ENCODE data around the gene BOD1. TPM values are rescaled to one million over a fixed set of nuclear protein-coding genes. Genes with fewer than 3 reads are reported as not detected.

Gene BOD1
- total RNA-seq, 2 donors from 2014 or later: 51.1 to 52.8 TPM

DNA sequence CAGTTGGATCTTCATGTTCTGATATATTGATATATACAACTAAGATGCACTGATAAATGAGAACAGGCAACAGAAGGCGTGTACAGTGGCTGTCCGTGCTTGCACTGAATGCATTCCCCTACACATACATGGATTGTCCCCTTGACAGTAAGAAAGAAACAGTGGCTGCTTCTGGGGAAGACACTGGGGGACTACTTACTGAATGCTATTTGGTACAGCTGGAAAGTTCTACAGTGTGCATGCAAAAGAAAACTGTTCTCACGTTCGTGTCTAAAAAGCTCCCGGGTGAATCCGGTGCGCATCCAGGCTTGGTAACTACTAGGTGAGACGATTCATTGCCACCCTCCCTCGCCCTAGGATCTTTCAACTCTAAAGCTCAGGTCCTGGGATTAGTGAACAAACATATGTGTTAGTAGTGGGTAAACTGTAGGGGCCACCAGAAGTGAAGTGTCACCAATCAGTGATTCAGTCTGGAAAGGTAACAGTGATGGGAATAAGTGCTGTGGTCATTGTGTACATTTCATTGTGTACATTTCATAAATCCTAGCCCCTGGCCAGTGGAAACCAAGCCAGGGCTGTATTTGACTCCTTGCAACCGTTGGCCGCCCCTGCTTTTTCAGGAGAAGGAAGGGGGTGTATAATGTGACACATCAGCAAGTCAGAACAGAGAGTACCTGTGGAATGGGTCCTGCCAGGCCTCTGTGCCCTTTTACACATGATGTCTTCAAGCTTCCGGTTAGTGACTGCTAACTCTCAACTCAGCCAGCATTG, 46.3 kb upstream of the BOD1 start:
- no peak overlapping the region for H3K4me3 ChIP-seq
- TF ChIP-seq POLR2A (IDR thresholded peaks at IDR 0.05): no peak
- TF ChIP-seq POLR2AphosphoS5 (IDR thresholded peaks at IDR 0.05): no peak
- TF ChIP-seq, protein P1, sequence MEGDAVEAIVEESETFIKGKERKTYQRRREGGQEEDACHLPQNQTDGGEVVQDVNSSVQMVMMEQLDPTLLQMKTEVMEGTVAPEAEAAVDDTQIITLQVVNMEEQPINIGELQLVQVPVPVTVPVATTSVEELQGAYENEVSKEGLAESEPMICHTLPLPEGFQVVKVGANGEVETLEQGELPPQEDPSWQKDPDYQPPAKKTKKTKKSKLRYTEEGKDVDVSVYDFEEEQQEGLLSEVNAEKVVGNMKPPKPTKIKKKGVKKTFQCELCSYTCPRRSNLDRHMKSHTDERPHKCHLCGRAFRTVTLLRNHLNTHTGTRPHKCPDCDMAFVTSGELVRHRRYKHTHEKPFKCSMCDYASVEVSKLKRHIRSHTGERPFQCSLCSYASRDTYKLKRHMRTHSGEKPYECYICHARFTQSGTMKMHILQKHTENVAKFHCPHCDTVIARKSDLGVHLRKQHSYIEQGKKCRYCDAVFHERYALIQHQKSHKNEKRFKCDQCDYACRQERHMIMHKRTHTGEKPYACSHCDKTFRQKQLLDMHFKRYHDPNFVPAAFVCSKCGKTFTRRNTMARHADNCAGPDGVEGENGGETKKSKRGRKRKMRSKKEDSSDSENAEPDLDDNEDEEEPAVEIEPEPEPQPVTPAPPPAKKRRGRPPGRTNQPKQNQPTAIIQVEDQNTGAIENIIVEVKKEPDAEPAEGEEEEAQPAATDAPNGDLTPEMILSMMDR (IDR thresholded peaks at IDR 0.05): no peak
- no peaks in the 10 kb centered on the region for H3K9me3 ChIP-seq
- no peaks in the 10 kb centered on the region for H3K36me3 ChIP-seq
- H3K27me3 ChIP-seq (replicated peaks; ENCODE audit: insufficient read depth): no peaks in the 10 kb centered on the region
- intact Hi-C loops (cut with DNase I): no loop called here
- DNase-seq (ENCODE audit: low spot score): no peak
- H3K4me1 ChIP-seq (replicated peaks): no peaks in the 10 kb centered on the region
- no peak overlapping the region for H3K27ac ChIP-seq
- WGBS: 67% methylated on average over 12 of the region's 12 CpGs

DNA sequence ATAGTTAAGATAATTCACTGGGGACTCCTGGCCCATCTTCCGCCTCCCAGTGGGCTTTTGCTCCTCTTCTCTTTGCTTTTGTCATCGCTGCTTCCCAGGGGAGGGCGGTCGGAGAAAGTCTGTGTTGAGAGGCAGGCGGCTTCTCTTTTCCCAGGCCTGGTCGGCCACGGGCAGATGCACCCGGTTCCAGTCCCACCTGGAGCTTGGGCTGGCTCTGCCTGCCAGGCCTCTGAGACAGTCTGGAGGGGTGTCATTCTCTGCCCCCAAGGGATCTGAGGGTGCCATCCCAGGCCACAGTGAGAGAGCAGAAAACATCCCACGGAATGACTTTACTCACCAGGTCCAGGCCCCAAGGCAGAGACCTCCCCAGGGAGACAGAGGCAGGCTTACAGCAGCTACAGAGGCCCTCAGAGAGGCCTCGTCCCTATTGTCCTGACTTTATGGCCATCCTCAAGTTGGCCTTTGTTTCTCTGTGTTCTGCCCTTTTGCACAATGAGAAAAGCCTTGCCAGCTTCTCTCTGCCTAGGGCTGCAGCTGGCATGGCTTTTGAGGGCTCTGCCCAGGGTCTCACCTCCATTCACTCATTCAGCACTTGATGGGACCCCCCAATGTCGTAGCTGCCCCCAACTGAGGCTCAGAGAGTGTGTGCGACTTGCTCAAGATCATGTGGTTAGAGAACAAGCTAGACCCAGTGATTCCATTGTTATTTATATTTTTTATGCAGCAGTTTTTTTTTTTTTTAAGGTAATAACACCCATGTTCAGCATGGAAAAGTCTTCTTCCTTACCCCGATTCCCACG, 44.2 kb upstream of the BOD1 start:
- Histone ChIP-seq H3K36me3 (no peaks in the 10 kb centered on the region), H3K27ac (no peak overlapping the region), H3K9me3 (no peaks in the 10 kb centered on the region), H3K27me3 (replicated peaks; ENCODE audit: insufficient read depth) (no peaks in the 10 kb centered on the region), H3K4me3 (no peak overlapping the region), H3K4me1 (replicated peaks) (no peaks in the 10 kb centered on the region)
- TF ChIP-seq POLR2A (IDR thresholded peaks at IDR 0.05) (no peak), POLR2AphosphoS5 (IDR thresholded peaks at IDR 0.05) (no peak)
- TF ChIP-seq, protein P1 (IDR thresholded peaks at IDR 0.05): no peak
- WGBS: 92% methylated on average over 14 of the region's 14 CpGs
- DNase-seq (ENCODE audit: low spot score): no peak
- intact Hi-C loops (cut with DNase I): no loop called here

DNA sequence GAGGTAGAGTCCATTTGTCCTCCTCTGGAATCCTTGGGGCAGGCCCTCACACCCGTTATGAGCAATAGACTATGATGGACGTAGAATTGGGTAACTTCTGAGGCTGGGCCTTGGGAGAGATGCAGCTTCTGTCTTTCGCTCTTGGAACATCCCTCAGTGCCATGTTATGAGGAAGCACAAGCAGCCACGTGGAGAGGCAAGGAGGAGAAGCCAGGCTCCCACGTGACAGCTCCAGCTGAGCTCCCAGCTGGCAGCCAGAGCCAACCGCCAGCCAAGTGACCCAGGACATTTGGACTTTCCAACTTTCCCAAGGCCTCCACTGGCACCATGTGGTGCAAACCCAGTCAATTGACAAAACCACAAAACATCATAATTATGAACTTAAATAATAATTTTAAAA, 43.0 kb upstream of the BOD1 start:
- H3K4me3 ChIP-seq: no peak overlapping the region
- TF ChIP-seq, protein P1 (IDR thresholded peaks at IDR 0.05): no peak

DNA sequence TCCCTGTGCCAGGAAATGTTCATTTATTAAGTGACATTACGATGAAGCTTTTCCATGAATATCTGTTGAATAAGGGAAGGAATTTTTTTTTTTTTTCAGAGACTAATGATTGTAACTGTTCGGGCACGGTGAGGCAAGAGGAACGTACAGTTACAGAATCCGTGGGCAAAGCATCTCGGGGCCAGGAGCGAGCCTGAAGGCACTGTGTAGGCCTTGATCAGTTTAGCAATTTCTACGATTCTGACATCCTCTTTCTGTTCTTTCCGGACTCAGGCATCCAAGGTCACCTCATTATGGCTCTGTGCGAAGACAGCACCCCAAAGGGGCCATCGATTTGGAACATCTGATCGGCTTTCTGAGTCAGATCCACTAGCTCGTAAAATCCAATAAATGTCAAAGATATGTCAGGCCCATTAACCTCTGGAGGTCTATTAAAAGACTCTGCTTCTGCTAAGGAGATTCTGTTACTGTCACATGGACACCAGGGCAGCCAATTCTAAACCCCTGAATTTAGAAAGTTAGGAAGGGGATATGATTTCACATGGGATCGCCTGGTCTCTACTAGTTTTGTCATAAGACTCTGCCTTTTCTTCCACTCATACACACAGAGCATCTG, 41.4 kb upstream of the BOD1 start:
- H3K27me3 ChIP-seq (replicated peaks; ENCODE audit: insufficient read depth): no peaks in the 10 kb centered on the region
- no peaks in the 10 kb centered on the region for H3K9me3 ChIP-seq
- no peaks in the 10 kb centered on the region for H3K4me1 ChIP-seq (replicated peaks)
- 69% methylated on average over 14 of the region's 14 CpGs for WGBS
- DNase-seq (ENCODE audit: low spot score): no peak
- intact Hi-C loops (cut with DNase I): no loop called here
- TF ChIP-seq, protein P1 (IDR thresholded peaks at IDR 0.05): no peak
- no peak for TF ChIP-seq POLR2AphosphoS5 (IDR thresholded peaks at IDR 0.05)
- TF ChIP-seq POLR2A (IDR thresholded peaks at IDR 0.05): no peak
- H3K27ac ChIP-seq: no peak overlapping the region
- no peaks in the 10 kb centered on the region for H3K36me3 ChIP-seq
- H3K4me3 ChIP-seq: no peak overlapping the region

More for the DNA sequence above, 43.0 kb upstream of the BOD1 start:
- 90% methylated on average over 6 of the region's 6 CpGs for WGBS
- no peaks in the 10 kb centered on the region for H3K36me3 ChIP-seq
- H3K9me3 ChIP-seq: no peaks in the 10 kb centered on the region
- intact Hi-C loops (cut with DNase I): no loop called here
- H3K27ac ChIP-seq: no peak overlapping the region
- DNase-seq (ENCODE audit: low spot score): no peak
- H3K27me3 ChIP-seq (replicated peaks; ENCODE audit: insufficient read depth): no peaks in the 10 kb centered on the region
- H3K4me1 ChIP-seq (replicated peaks): no peaks in the 10 kb centered on the region

Measured in prostate gland (tissue), 2 donors.